Measurements from ENCODE around the gene CEP89. TPM values are rescaled to one million over a fixed set of nuclear protein-coding genes. Genes with fewer than 3 reads are reported as not detected.

The CEP89 gene
- polyA plus RNA-seq, 1 donor (not counting 4 experiments of a cell fraction or from before 2014, with no cell fraction given), result 11.2 TPM

- TF ChIP-seq CTCF (optimal IDR thresholded peaks at IDR 0.05 in 1 of 3, IDR thresholded peaks at IDR 0.05 in 1 of 3, conservative IDR thresholded peaks at IDR 0.05 in 1 of 3; ENCODE audit: extremely low read depth in 1 of 3, insufficient read depth in 2 of 3, low read length in 3 of 3) (no peak), EZH2 (IDR thresholded peaks at IDR 0.05; ENCODE audit: low read length) (no peak)
- no peaks in the 10 kb centered on the region for H3K9me3 ChIP-seq (ENCODE audit: control insufficient read depth, low read depth, low read length)
Measured at GRCh38 chr19:32910094-32910493, 61.7 kb downstream of the CEP89 start.

DNA sequence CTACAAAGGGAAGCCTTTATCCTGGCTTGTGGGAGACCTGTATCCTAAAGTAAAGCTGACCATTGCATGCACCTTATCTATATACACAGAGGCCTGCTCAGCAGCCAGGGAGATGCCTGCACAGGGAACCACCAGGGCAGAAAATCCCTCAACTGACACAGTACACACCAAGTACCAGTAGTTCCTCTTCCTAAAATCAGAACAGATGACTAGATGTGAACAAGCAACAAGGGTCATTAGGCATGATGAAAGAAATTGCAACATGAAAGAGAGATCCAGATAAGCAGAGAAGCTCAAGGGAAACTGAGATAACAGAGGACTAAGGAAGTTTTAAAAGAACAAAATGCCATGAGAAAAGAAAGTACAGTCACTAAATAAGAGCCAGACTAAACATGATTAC lies 62.5 kb downstream of the CEP89 start:
- peaks cover 0 to 2% of the 10 kb centered on the region in 2 experiments for H3K36me3 ChIP-seq (ENCODE audit: control insufficient read depth in 2 of 2, extremely low read depth in 1 of 2, insufficient read depth in 2 of 2, low read length in 2 of 2)
- H3K79me2 ChIP-seq (ENCODE audit: control insufficient read depth, insufficient read depth, low read length), result no peaks in the 10 kb centered on the region
- H3K27me3 ChIP-seq (ENCODE audit: control insufficient read depth, extremely low read depth, insufficient read depth, low read length), result no peaks in the 10 kb centered on the region
- no peak overlapping the region for H3K4me3 ChIP-seq (ENCODE audit: control insufficient read depth in 2 of 3, extremely low read depth in 1 of 3, insufficient read depth in 2 of 3, low read depth in 1 of 3, low read length in 3 of 3)
- H4K20me1 ChIP-seq (ENCODE audit: control insufficient read depth, extremely low read depth, insufficient read depth, low read length), result no peaks in the 10 kb centered on the region
- no peak overlapping the region for H3K4me2 ChIP-seq (ENCODE audit: control insufficient read depth, extremely low read depth, insufficient read depth, low read depth, low read length)
- H3K4me1 ChIP-seq (ENCODE audit: control insufficient read depth, extremely low read depth, insufficient read depth, low read length), result peaks cover 3% of the 10 kb centered on the region
- no peak overlapping the region for H3K27ac ChIP-seq (ENCODE audit: control insufficient read depth, insufficient read depth, low read length)
- no peak overlapping the region for H2AFZ ChIP-seq (ENCODE audit: control insufficient read depth, low read length)
- dilution Hi-C loops (cut with MboI; ENCODE audit: extremely low pct_ligation_motif_present, low sequenced_read_pairs), result no loop called here
- no peak for TF ChIP-seq CTCF (optimal IDR thresholded peaks at IDR 0.05 in 1 of 3, IDR thresholded peaks at IDR 0.05 in 1 of 3, conservative IDR thresholded peaks at IDR 0.05 in 1 of 3; ENCODE audit: extremely low read depth in 1 of 3, insufficient read depth in 2 of 3, low read length in 3 of 3)
- no peak for TF ChIP-seq EZH2 (IDR thresholded peaks at IDR 0.05; ENCODE audit: low read length)
- H3K9me1 ChIP-seq (ENCODE audit: control insufficient read depth, extremely low read depth, insufficient read depth, low read length), result no peaks in the 10 kb centered on the region
- DNase-seq (ENCODE audit: low read depth, low spot score), result no peak
- H3K9me3 ChIP-seq (ENCODE audit: control insufficient read depth, low read depth, low read length), result no peaks in the 10 kb centered on the region
- no peak overlapping the region for H3K9ac ChIP-seq (ENCODE audit: control insufficient read depth, extremely low read depth, insufficient read depth, low read length)
- no peak for FAIRE-seq

More at GRCh38 chr19:32910094-32910493, 61.7 kb downstream of the CEP89 start:
- Histone ChIP-seq H2AFZ (ENCODE audit: control insufficient read depth, low read length) (no peak overlapping the region), H3K79me2 (ENCODE audit: control insufficient read depth, insufficient read depth, low read length) (no peaks in the 10 kb centered on the region), H3K4me3 (ENCODE audit: control insufficient read depth in 2 of 3, extremely low read depth in 1 of 3, insufficient read depth in 2 of 3, low read depth in 1 of 3, low read length in 3 of 3) (no peak overlapping the region), H4K20me1 (ENCODE audit: control insufficient read depth, extremely low read depth, insufficient read depth, low read length) (no peaks in the 10 kb centered on the region), H3K4me2 (ENCODE audit: control insufficient read depth, extremely low read depth, insufficient read depth, low read depth, low read length) (no peak overlapping the region), H3K4me1 (ENCODE audit: control insufficient read depth, extremely low read depth, insufficient read depth, low read length) (peaks cover 3% of the 10 kb centered on the region), H3K27ac (ENCODE audit: control insufficient read depth, insufficient read depth, low read length) (no peak overlapping the region), H3K9ac (ENCODE audit: control insufficient read depth, extremely low read depth, insufficient read depth, low read length) (no peak overlapping the region), H3K27me3 (ENCODE audit: control insufficient read depth, extremely low read depth, insufficient read depth, low read length) (no peaks in the 10 kb centered on the region), H3K9me1 (ENCODE audit: control insufficient read depth, extremely low read depth, insufficient read depth, low read length) (no peaks in the 10 kb centered on the region), H3K36me3 (ENCODE audit: control insufficient read depth in 2 of 2, extremely low read depth in 1 of 2, insufficient read depth in 2 of 2, low read length in 2 of 2) (peaks cover 0 to 2% of the 10 kb centered on the region in 2 experiments)
- DNase-seq (ENCODE audit: low read depth, low spot score) (no peak), FAIRE-seq (no peak)
- dilution Hi-C loops (cut with MboI; ENCODE audit: extremely low pct_ligation_motif_present, low sequenced_read_pairs), result no loop called here
